Measurements from ENCODE around the gene SLC25A2. TPM values are rescaled to one million over a fixed set of nuclear protein-coding genes. Genes with fewer than 3 reads are reported as not detected.

SLC25A2 gene
- total and polyA plus RNA-seq, 2 of the 8 experiments (the other 6 are each of a cell fraction or from before 2014, with no cell fraction given), result not detected

GRCh38 chr5:141349917-141350619 is 46.2 kb upstream of the SLC25A2 start, which contains the start of gene PCDHGB1:
Gene PCDHGB1, plus strand, starts transcription at chr5:141350099. Its CDS starts 162 bp downstream, at chr5:141350261.
- peak in 1 of 2 experiments; percentile 83 for DNase-seq (ENCODE audit: low read depth in 1 of 2, low spot score in 2 of 2)
- Histone ChIP-seq H3K4me3 (ENCODE audit: extremely low read depth in 1 of 4, insufficient read depth in 2 of 4, low read depth in 3 of 4, low read length in 4 of 4) (peak within 1 kb of the TSS; percentile 17 to 53 (median 31); a peak in 7 of 8 replicates), H3K4me2 (ENCODE audit: insufficient read depth in 1 of 2, low read depth in 2 of 2, low read length in 2 of 2) (peak within 1 kb of the TSS; percentile 6 to 51; a peak in 2 of 4 replicates), H2AFZ (ENCODE audit: low read length) (peak within 1 kb of the TSS; percentile 97), H3K14ac (ENCODE audit: insufficient read length) (no peak within 1 kb of the TSS), H3K18ac (ENCODE audit: extremely low read depth, low read length) (no peak within 1 kb of the TSS), H2BK5ac (ENCODE audit: low read depth, low read length) (no peak within 1 kb of the TSS), H2BK20ac (ENCODE audit: low read length) (no peak within 1 kb of the TSS), H3K9ac (replicated peaks in 1 of 4; ENCODE audit: extremely low read depth in 1 of 4, low read depth in 3 of 4, low read length in 3 of 4) (peak within 1 kb of the TSS in 2 of 4 experiments; percentile 13; a peak in 3 of 7 replicates), H4K20me1 (replicated peaks in 1 of 2; ENCODE audit: control insufficient read depth in 1 of 2, insufficient read depth in 2 of 2, low read length in 2 of 2) (no peaks in the 10 kb centered on the region), H3K79me1 (ENCODE audit: low read depth, low read length) (no peaks in the 10 kb centered on the region), H2BK120ac (replicated peaks; ENCODE audit: low read depth, low read length) (no peak within 1 kb of the TSS), H2BK15ac (ENCODE audit: low read length) (no peak within 1 kb of the TSS), H3K23ac (ENCODE audit: insufficient read length) (no peak within 1 kb of the TSS), H3K36me3 (ENCODE audit: control insufficient read depth in 2 of 4, insufficient read depth in 4 of 4, low read length in 3 of 4) (peaks cover 0 to 10% (median 3%) of the 10 kb centered on the region in 4 experiments; a peak in 4 of 8 replicates), H3K27me3 (replicated peaks in 1 of 4; ENCODE audit: control insufficient read depth in 3 of 4, extremely low read depth in 1 of 4, insufficient read depth in 3 of 4, low read length in 3 of 4) (no peaks in the 10 kb centered on the region), H3K27ac (ENCODE audit: low read depth, low read length) (no peak within 1 kb of the TSS), H4K8ac (ENCODE audit: extremely low read depth, insufficient read depth, low read length) (no peak within 1 kb of the TSS), H3K4ac (replicated peaks; ENCODE audit: insufficient read length, low read depth, low read length) (no peak within 1 kb of the TSS), H3K56ac (replicated peaks; ENCODE audit: insufficient read length, low read depth, low read length) (no peak within 1 kb of the TSS), H3K4me1 (replicated peaks in 1 of 4; ENCODE audit: control insufficient read depth in 3 of 4, insufficient read depth in 4 of 4, low read length in 3 of 4) (peaks cover 0 to 5% (median under 1%) of the 10 kb centered on the region in 4 experiments; a peak in 1 of 7 replicates), H2BK12ac (ENCODE audit: low read depth, low read length) (no peak within 1 kb of the TSS), H3K9me3 (ENCODE audit: insufficient read depth in 2 of 2, low read depth in 1 of 2, low read length in 1 of 2) (peaks cover 25 to 31% of the 10 kb centered on the region in 2 experiments), H4K91ac (replicated peaks; ENCODE audit: insufficient read length, low read length) (no peak within 1 kb of the TSS), H2AK5ac (ENCODE audit: low read depth, low read length) (no peak within 1 kb of the TSS), H3K79me2 (ENCODE audit: control insufficient read depth in 1 of 2, insufficient read depth in 2 of 2, low read length in 2 of 2) (no peaks in the 10 kb centered on the region), H3K23me2 (ENCODE audit: low read depth, low read length) (no peaks in the 10 kb centered on the region), H4K5ac (ENCODE audit: insufficient read length, low read depth, low read length) (no peak within 1 kb of the TSS)
- ChIA-PET POLR2A (ENCODE audit: partially characterized antibody) (interaction anchor here (1.0 to 2.1 kb wide), 7 partner anchors 11 to 214 kb away, joined by 3 to 7 read pairs (median 3); partner anchors contain the start of genes PCDHB15, PCDHGA2 and TAF7), CTCF (ENCODE audit: partially characterized antibody) (interaction anchor here (0.6 to 5.5 kb wide), 60 partner anchors 7 to 603 kb away, joined by 3 to 29 read pairs (median 4); partner anchors contain the start of genes PCDHB10, PCDHB12, PCDHB14 and PCDHB15)
- 65 to 100% methylated on average over 5 to 29 of the region's 29 CpGs for WGBS, 2 experiments (ENCODE audit: extremely low coverage in 1 of 2, insufficient coverage in 1 of 2, insufficient read length in 1 of 2, insufficient replicate concordance in 2 of 2, low coverage in 1 of 2, low lambda C conversion rate in 2 of 2, missing lambda C conversion rate in 1 of 2)
- peak; percentile 93 for FAIRE-seq
- TF ChIP-seq POLR2AphosphoS5 (IDR thresholded peaks at IDR 0.05; ENCODE audit: low read depth, low read length), result peak; percentile 55; the same call in 1 of the 2 replicates
- TF ChIP-seq SAP30 (IDR thresholded peaks at IDR 0.05; ENCODE audit: insufficient read depth, insufficient replicate concordance, low read length), result no peak
- peak; percentile 44; the same call in 1 of the 2 replicates for TF ChIP-seq GTF2F1 (IDR thresholded peaks at IDR 0.05; ENCODE audit: borderline replicate concordance, low read depth, low read length)
- TF ChIP-seq MAX (IDR thresholded peaks at IDR 0.05), result peak; percentile 21; the same call in 1 of the 2 replicates
- no peak for TF ChIP-seq KDM1A (IDR thresholded peaks at IDR 0.05; ENCODE audit: borderline replicate concordance, low read length)
- no peak for TF ChIP-seq CBX5 (IDR thresholded peaks at IDR 0.05; ENCODE audit: low read depth, low read length)
- no peak for TF ChIP-seq RBBP5 (IDR thresholded peaks at IDR 0.05; ENCODE audit: borderline replicate concordance, low read depth, low read length)
- TF ChIP-seq GABPA (IDR thresholded peaks at IDR 0.05; ENCODE audit: borderline replicate concordance, insufficient read depth, low read length), result no peak
- TF ChIP-seq CEBPB (IDR thresholded peaks at IDR 0.05; ENCODE audit: low read depth, low read length), result no peak
- TF ChIP-seq ASH2L (IDR thresholded peaks at IDR 0.05; ENCODE audit: low read length), result peak; percentile 30
- TF ChIP-seq KDM5A (IDR thresholded peaks at IDR 0.05; ENCODE audit: low read length), result no peak
- TF ChIP-seq SIRT6 (IDR thresholded peaks at IDR 0.05; ENCODE audit: low read length), result no peak

Data from H1 (cell line).